IPS-20b (cell line): ENCODE data around the gene IL17B.
"Not testable (repeated sequence)": the region's sequence is repeated elsewhere in the genome, so short reads cannot be mapped to it uniquely, and the experiment has no call there.

Experiments
- H3K27ac ChIP-seq: one replicate; pipeline ENCODE4 v1.5.1; 2013; ENCODE audit warnings: low read length
- H3K27me3 ChIP-seq: 2 replicates; pipeline ENCODE4 v1.6.1; 2013; ENCODE audit warnings: mild to moderate bottlenecking, low read length, inconsistent platforms; ENCODE audit not compliant: insufficient read depth
- H3K36me3 ChIP-seq: 2 replicates; pipeline ENCODE4 v1.6.1; 2013; ENCODE audit warnings: low read depth, mild to moderate bottlenecking, inconsistent platforms, low read length, moderate library complexity; ENCODE audit not compliant: insufficient read depth
- H3K4me1 ChIP-seq: 2 replicates; pipeline ENCODE4 v1.6.1; 2013; ENCODE audit warnings: mild to moderate bottlenecking, control low read depth, inconsistent platforms, low read length, moderate library complexity; ENCODE audit not compliant: insufficient read depth
- H3K4me3 ChIP-seq: 2 replicates; pipeline ENCODE4 v1.5.1; 2013; ENCODE audit warnings: mild to moderate bottlenecking, low read length, inconsistent platforms
- H3K9ac ChIP-seq: 2 replicates; pipeline ENCODE4 v1.6.1; 2013; ENCODE audit warnings: low read depth, mild to moderate bottlenecking, inconsistent platforms, low read length, moderate library complexity
- H3K9me3 ChIP-seq: 2 replicates; pipeline ENCODE4 v1.6.1; 2013; ENCODE audit warnings: mild to moderate bottlenecking, low read depth, low read length, inconsistent platforms; ENCODE audit not compliant: insufficient read depth

The IL17B gene

GRCh38 chr5:149405550-149406202 is 26.6 kb upstream of the IL17B start:
- H3K4me1 ChIP-seq: no peaks in the 10 kb centered on the region; the same call in 1 of the 2 replicates
- H3K27ac ChIP-seq: no peak overlapping the region
- no peaks in the 10 kb centered on the region for H3K27me3 ChIP-seq
- no peaks in the 10 kb centered on the region for H3K36me3 ChIP-seq
- no peak overlapping the region for H3K4me3 ChIP-seq
- H3K9ac ChIP-seq: no peak overlapping the region
- no peaks in the 10 kb centered on the region for H3K9me3 ChIP-seq

GRCh38 chr5:149404746-149405549 is 25.9 kb upstream of the IL17B start:
- H3K27me3 ChIP-seq: no peaks in the 10 kb centered on the region
- no peaks in the 10 kb centered on the region for H3K9me3 ChIP-seq
- H3K9ac ChIP-seq: no peak overlapping the region
- H3K4me3 ChIP-seq: no peak overlapping the region
- no peak overlapping the region for H3K27ac ChIP-seq
- H3K36me3 ChIP-seq: no peaks in the 10 kb centered on the region
- H3K4me1 ChIP-seq: no peaks in the 10 kb centered on the region; the same call in 1 of the 2 replicates

- Histone ChIP-seq H3K9me3 (no peaks in the 10 kb centered on the region), H3K4me1 (no peaks in the 10 kb centered on the region; the same call in 1 of the 2 replicates), H3K27ac (no peak overlapping the region), H3K4me3 (no peak overlapping the region), H3K36me3 (no peaks in the 10 kb centered on the region), H3K9ac (no peak overlapping the region), H3K27me3 (no peaks in the 10 kb centered on the region)
These were observed 25.0 kb upstream of the IL17B start for GRCh38 chr5:149403923-149404745.

- no peaks in the 10 kb centered on the region for H3K9me3 ChIP-seq
- no peak overlapping the region for H3K4me3 ChIP-seq
- no peak overlapping the region for H3K27ac ChIP-seq
- H3K27me3 ChIP-seq: no peaks in the 10 kb centered on the region
- no peaks in the 10 kb centered on the region for H3K36me3 ChIP-seq
- no peak overlapping the region for H3K9ac ChIP-seq
- no peaks in the 10 kb centered on the region; the same call in 1 of the 2 replicates for H3K4me1 ChIP-seq
These were observed 23.2 kb upstream of the IL17B start for GRCh38 chr5:149402291-149402690.

DNA sequence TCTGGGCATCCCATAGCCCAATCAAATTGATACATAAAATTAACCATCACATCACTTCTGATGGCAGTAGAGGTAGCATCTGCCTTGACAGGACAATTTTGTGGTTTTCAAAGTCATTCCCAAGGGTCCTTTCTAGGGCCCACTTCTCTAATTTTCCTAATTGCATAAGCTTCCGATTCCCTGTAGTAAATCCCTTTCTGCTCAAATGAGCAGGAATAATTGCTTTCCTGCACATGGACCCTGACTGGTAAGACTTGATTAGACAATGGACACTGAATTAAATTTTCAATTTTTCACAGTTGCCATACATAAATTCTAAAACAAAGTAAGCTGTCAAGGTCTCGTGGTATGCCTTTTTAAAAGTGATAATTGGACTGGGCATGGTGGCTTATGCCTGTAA is 22.0 kb upstream of the IL17B start:
- H3K27me3 ChIP-seq: no peaks in the 10 kb centered on the region
- H3K9me3 ChIP-seq: no peaks in the 10 kb centered on the region
- no peak overlapping the region for H3K27ac ChIP-seq
- H3K4me1 ChIP-seq: no peaks in the 10 kb centered on the region
- H3K4me3 ChIP-seq: no peak overlapping the region
- H3K36me3 ChIP-seq: no peaks in the 10 kb centered on the region
- no peak overlapping the region for H3K9ac ChIP-seq

DNA sequence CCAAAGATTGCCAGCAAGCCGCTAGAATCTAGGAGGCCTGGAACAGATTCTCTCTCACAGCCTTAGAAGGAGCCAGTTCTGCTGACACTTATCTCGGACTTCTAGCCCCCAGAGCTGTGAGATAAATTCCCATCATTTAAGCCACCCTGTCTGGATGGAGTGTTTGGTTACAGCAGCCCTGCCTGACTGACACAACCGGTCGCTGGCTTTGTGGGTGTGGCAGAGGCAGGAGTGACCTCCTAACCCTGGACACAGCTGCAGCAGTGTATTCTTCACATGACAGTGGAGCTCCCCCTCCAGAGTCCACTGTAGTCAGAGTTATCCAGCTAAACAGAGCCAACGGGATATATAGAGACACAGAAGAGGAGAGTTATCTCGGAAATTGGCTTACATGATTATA is 21.2 kb upstream of the IL17B start:
- no peaks in the 10 kb centered on the region for H3K9me3 ChIP-seq
- no peaks in the 10 kb centered on the region for H3K36me3 ChIP-seq
- no peak overlapping the region for H3K27ac ChIP-seq
- no peak overlapping the region for H3K9ac ChIP-seq
- no peak overlapping the region for H3K4me3 ChIP-seq
- H3K27me3 ChIP-seq: no peaks in the 10 kb centered on the region
- H3K4me1 ChIP-seq: no peaks in the 10 kb centered on the region

DNA sequence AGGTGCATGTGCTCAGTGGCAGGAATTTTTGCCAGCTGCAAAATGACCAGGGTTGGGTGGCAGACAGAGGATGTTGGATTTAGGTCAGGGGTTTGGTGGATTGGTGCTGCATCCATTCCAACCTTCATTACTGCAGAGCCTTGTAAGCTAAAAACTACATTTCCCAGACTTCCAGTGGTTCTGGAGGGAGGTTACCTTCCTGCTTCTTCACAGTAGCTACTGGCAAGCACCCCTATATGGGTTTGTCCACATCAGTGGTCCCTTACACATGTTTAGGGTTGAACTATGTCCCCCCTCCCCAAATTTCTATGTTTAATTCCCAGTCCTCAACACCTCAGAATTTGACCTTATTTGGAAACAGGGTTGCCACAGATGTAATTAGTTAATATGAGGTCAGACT is 20.7 kb upstream of the IL17B start:
- no peaks in the 10 kb centered on the region for H3K4me1 ChIP-seq
- H3K9me3 ChIP-seq: no peaks in the 10 kb centered on the region
- no peak overlapping the region for H3K27ac ChIP-seq

DNA sequence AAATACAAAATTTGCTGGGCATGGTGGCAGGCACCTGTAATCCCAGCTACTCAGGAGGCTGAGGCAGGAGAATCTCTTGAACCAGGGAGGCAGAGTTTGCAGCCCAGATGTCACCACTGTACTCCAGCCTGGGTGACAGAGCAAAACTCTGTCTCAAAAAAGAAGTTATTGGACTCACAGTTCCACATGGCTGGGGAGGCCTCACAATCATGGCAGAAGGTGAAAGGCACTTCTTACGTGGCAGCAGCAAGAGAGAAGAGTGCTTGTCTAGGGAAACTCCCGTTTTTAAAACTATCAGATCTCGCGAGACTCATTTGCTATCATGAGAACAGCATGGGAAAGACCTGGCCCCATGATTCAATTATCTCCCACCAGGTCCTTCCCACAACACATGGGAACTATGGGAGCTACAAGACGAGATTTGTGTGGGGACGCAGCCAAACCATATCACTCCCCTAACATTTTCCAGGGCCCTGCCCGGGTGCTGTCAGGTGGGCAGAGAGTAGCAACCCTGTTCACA is 19.7 kb upstream of the IL17B start:
- not testable (repeated sequence) for H3K9me3 ChIP-seq, H3K4me1 ChIP-seq, H3K27ac ChIP-seq, H3K27me3 ChIP-seq, H3K36me3 ChIP-seq, H3K4me3 ChIP-seq, H3K9ac ChIP-seq

More for the DNA sequence above, 20.7 kb upstream of the IL17B start:
- H3K4me3 ChIP-seq: no peak overlapping the region
- no peak overlapping the region for H3K9ac ChIP-seq
- no peaks in the 10 kb centered on the region for H3K36me3 ChIP-seq
- H3K27me3 ChIP-seq: no peaks in the 10 kb centered on the region

DNA sequence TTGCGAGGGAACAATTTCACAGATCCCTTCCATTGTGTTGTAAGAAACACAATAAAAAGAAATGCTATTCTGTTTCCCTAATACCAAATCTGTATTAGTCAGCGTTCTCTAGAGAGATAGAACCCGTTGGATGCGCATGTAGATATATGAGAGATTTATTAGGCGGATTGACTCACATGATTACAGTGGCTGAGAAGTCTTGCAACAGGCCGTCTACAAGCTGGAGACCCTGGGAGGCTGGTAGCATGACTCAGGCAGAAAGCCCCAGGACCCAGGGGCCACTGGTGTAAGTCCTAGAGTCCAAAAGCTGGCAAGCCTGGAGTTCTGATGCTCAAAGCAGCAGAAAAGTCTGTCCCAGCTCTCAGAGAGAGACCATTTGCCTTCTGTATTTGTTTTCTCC is 18.4 kb upstream of the IL17B start:
- Histone ChIP-seq H3K27me3 (no peaks in the 10 kb centered on the region), H3K9ac (no peak overlapping the region), H3K9me3 (no peaks in the 10 kb centered on the region)

GRCh38 chr5:149394996-149395395 is 15.9 kb upstream of the IL17B start:
- not testable (repeated sequence) for H3K4me1 ChIP-seq, H3K36me3 ChIP-seq, H3K27ac ChIP-seq, H3K4me3 ChIP-seq, H3K9ac ChIP-seq, H3K9me3 ChIP-seq, H3K27me3 ChIP-seq

More for the DNA sequence above, 18.4 kb upstream of the IL17B start:
- H3K36me3 ChIP-seq: no peaks in the 10 kb centered on the region
- H3K4me1 ChIP-seq: no peaks in the 10 kb centered on the region
- H3K27ac ChIP-seq: no peak overlapping the region
- H3K4me3 ChIP-seq: no peak overlapping the region

- H3K27ac ChIP-seq: no peak overlapping the region
- H3K4me1 ChIP-seq: no peaks in the 10 kb centered on the region
- no peaks in the 10 kb centered on the region for H3K36me3 ChIP-seq
- no peak overlapping the region for H3K9ac ChIP-seq
- no peaks in the 10 kb centered on the region for H3K9me3 ChIP-seq
- no peak overlapping the region for H3K4me3 ChIP-seq
- no peaks in the 10 kb centered on the region for H3K27me3 ChIP-seq
These were observed 13.6 kb upstream of the IL17B start for GRCh38 chr5:149392718-149393117.
